HG03039 (cell line): ENCODE measurements around the gene AP4M1.
A peak's percentile ranks its signal among the peaks of the same experiment; 100 is the strongest.
"Not testable (repeated sequence)": the region's sequence is repeated elsewhere in the genome, so short reads cannot be mapped to it uniquely, and the experiment has no call there.

Source experiments
- ATAC-seq: cut with Tn5 transposase; IDR thresholded peaks from one replicate; pipeline ENCODE4 v1.9.1; 2021; ENCODE audit warnings: mild to moderate bottlenecking, moderate library complexity; ENCODE audit not compliant: unreplicated experiment

AP4M1 gene

GRCh38 chr7:100130220-100130607 is 28.8 kb downstream of the AP4M1 start:
- ATAC-seq = not testable (repeated sequence)

- no peak for ATAC-seq
Measured at GRCh38 chr7:100130608-100131453, 29.4 kb downstream of the AP4M1 start.

- no peak for ATAC-seq
Measured at GRCh38 chr7:100132126-100132525, 30.7 kb downstream of the AP4M1 start.

- peak; percentile 58 for ATAC-seq
Measured at GRCh38 chr7:100132697-100133151, 31.3 kb downstream of the AP4M1 start.

- ATAC-seq = no peak
Measured at GRCh38 chr7:100137851-100138760, 36.7 kb downstream of the AP4M1 start.

GRCh38 chr7:100141555-100141949 is 40.1 kb downstream of the AP4M1 start:
- ATAC-seq = no peak

GRCh38 chr7:100142461-100142860 is 41.0 kb downstream of the AP4M1 start:
- ATAC-seq = no peak

- not testable (repeated sequence) for ATAC-seq
Measured at GRCh38 chr7:100146350-100146749, 44.9 kb downstream of the AP4M1 start.

- no peak for ATAC-seq
Measured at GRCh38 chr7:100147278-100147677, 45.8 kb downstream of the AP4M1 start.

GRCh38 chr7:100148225-100148558 is 46.7 kb downstream of the AP4M1 start:
- ATAC-seq = no peak

GRCh38 chr7:100148559-100149328 is 47.3 kb downstream of the AP4M1 start, which contains the start of gene LAMTOR4:
Gene LAMTOR4, plus strand, starts transcription at chr7:100148918. Its CDS starts 55 bp downstream, at chr7:100148973.
- peak; percentile 96 for ATAC-seq

GRCh38 chr7:100152404-100152803 is 51.0 kb downstream of the AP4M1 start:
- no peak for ATAC-seq

- ATAC-seq = no peak
Measured at GRCh38 chr7:100152937-100153666, 51.7 kb downstream of the AP4M1 start.

GRCh38 chr7:100153708-100154535 is 52.5 kb downstream of the AP4M1 start:
- no peak for ATAC-seq

- ATAC-seq = no peak
Measured at GRCh38 chr7:100154651-100155491, 53.4 kb downstream of the AP4M1 start.

- no peak for ATAC-seq
Measured at GRCh38 chr7:100155553-100156317, 54.3 kb downstream of the AP4M1 start.

GRCh38 chr7:100156331-100157068 is 55.1 kb downstream of the AP4M1 start:
- ATAC-seq = no peak
